HG02759 (cell line): ENCODE data around the gene LRIG1.

Source experiments
- ATAC-seq: cut with Tn5 transposase; IDR thresholded peaks from one replicate; pipeline ENCODE4 v1.9.1; 2021; ENCODE audit warnings: mild to moderate bottlenecking, moderate library complexity; ENCODE audit not compliant: unreplicated experiment

Gene LRIG1

GRCh38 chr3:66473181-66473580 lies 27.6 kb downstream of the LRIG1 start:
- ATAC-seq = no peak

- peak; percentile 66 for ATAC-seq
Observed at GRCh38 chr3:66472313-66473134, 28.3 kb downstream of the LRIG1 start.

GRCh38 chr3:66470956-66471686 lies 29.7 kb downstream of the LRIG1 start:
- no peak for ATAC-seq

GRCh38 chr3:66470285-66470684 lies 30.5 kb downstream of the LRIG1 start:
- ATAC-seq = no peak

GRCh38 chr3:66469220-66469640 lies 31.6 kb downstream of the LRIG1 start:
- ATAC-seq = peak; percentile 57

GRCh38 chr3:66467996-66468735 lies 32.7 kb downstream of the LRIG1 start:
- no peak for ATAC-seq

GRCh38 chr3:66466606-66467270 lies 34.1 kb downstream of the LRIG1 start:
- no peak for ATAC-seq

- ATAC-seq = no peak
Observed at GRCh38 chr3:66465587-66465986, 35.2 kb downstream of the LRIG1 start.

- ATAC-seq = no peak
Observed at GRCh38 chr3:66465034-66465433, 35.8 kb downstream of the LRIG1 start.

- no peak for ATAC-seq
Observed at GRCh38 chr3:66464512-66464894, 36.3 kb downstream of the LRIG1 start.

- ATAC-seq = no peak
Observed at GRCh38 chr3:66463730-66464511, 36.9 kb downstream of the LRIG1 start.

- no peak for ATAC-seq
Observed at GRCh38 chr3:66463054-66463631, 37.7 kb downstream of the LRIG1 start.

- no peak for ATAC-seq
Observed at GRCh38 chr3:66457252-66457651, 43.6 kb downstream of the LRIG1 start.

- no peak for ATAC-seq
Observed at GRCh38 chr3:66456711-66457173, 44.1 kb downstream of the LRIG1 start.

GRCh38 chr3:66454464-66454859 lies 46.4 kb downstream of the LRIG1 start:
- ATAC-seq = no peak

GRCh38 chr3:66453651-66454463 lies 47.0 kb downstream of the LRIG1 start:
- no peak for ATAC-seq

GRCh38 chr3:66452303-66453011 lies 48.4 kb downstream of the LRIG1 start:
- no peak for ATAC-seq

GRCh38 chr3:66451766-66452165 lies 49.1 kb downstream of the LRIG1 start:
- ATAC-seq = no peak
